HEK293 (cell line): ENCODE measurements around the gene STK39.

ENCODE experiments used
- CTCF ChIA-PET: fragments of 350-600 bp; formaldehyde crosslinking; extraction: SDS; loops from one replicate; lab custom pipeline; 2021; ENCODE audit warnings: antibody characterized with exemption; lab: Yijun Ruan, JAX
- POLR2A ChIA-PET: fragments of 300-600 bp; formaldehyde crosslinking; extraction: SDS; loops from one replicate; lab custom pipeline; 2020; ENCODE audit warnings: antibody characterized with exemption, inconsistent platforms; lab: Yijun Ruan, JAX
- H3K27ac ChIP-seq: fragments of 200-500 bp; sonication (Bioruptor generic); 2 replicates; pipeline ENCODE4 v1.5.1; 2014; ENCODE audit warnings: low read depth, low read length, control low read depth, inconsistent platforms; ENCODE audit errors: extremely low read depth
- H3K36me3 ChIP-seq, 2 experiments: fragments of 200-500 bp in 1 of 2; sonication (Bioruptor generic) in 1 of 2; 1 replicate in 1 of 2; 2 replicates in 1 of 2; pipeline ENCODE4 v1.5.1; 2014 to 2017; ENCODE audit warnings: inconsistent platforms in 2 of 2, low read length in 2 of 2; ENCODE audit not compliant: control insufficient read depth in 2 of 2, insufficient read depth in 1 of 2
- H3K4me1 ChIP-seq: fragments of 200-500 bp; sonication (Bioruptor generic); 2 replicates; pipeline ENCODE4 v1.5.1; 2014; ENCODE audit warnings: mild to moderate bottlenecking, low read length, inconsistent platforms; ENCODE audit not compliant: control insufficient read depth, insufficient read depth
- H3K4me3 ChIP-seq: 2 replicates; pipeline ENCODE4 v1.5.1; 2011; ENCODE audit warnings: low read depth, mild to moderate bottlenecking, control low read depth, low read length, moderate library complexity
- H3K9me3 ChIP-seq: fragments of 200-500 bp; sonication (Bioruptor generic); 2 replicates; pipeline ENCODE4 v1.5.1; 2014; ENCODE audit warnings: low read depth, low read length, inconsistent platforms; ENCODE audit not compliant: control insufficient read depth, insufficient read depth
- KLF17 ChIP-seq: fragments of 450-650 bp; formaldehyde crosslinking; IDR thresholded peaks from 2 replicates; pipeline ENCODE4 v1.5.1; 2016; ENCODE audit warnings: missing biosample characterization, missing genetic modification characterization
- MZF1 ChIP-seq: fragments of 450-650 bp; formaldehyde crosslinking; IDR thresholded peaks from 2 replicates; pipeline ENCODE4 v1.5.1; 2017; ENCODE audit warnings: missing biosample characterization, missing genetic modification characterization, borderline replicate concordance
- SP2 ChIP-seq: fragments of 450-650 bp; formaldehyde crosslinking; IDR thresholded peaks from 2 replicates; pipeline ENCODE4 v1.5.1; 2016; ENCODE audit warnings: missing biosample characterization, missing genetic modification characterization
- ZBTB21 ChIP-seq: fragments of 450-650 bp; formaldehyde crosslinking; IDR thresholded peaks from 2 replicates; pipeline ENCODE4 v1.5.1; 2017; ENCODE audit warnings: missing biosample characterization, missing genetic modification characterization
- ZBTB44 ChIP-seq: fragments of 450-650 bp; IDR thresholded peaks from 2 replicates; pipeline ENCODE4 v1.5.1; 2018; ENCODE audit warnings: missing biosample characterization, mild to moderate bottlenecking, missing genetic modification characterization
- ZIC2 ChIP-seq: fragments of 450-650 bp; formaldehyde crosslinking; IDR thresholded peaks from 2 replicates; pipeline ENCODE4 v1.5.1; 2016; ENCODE audit warnings: missing biosample characterization, missing genetic modification characterization
- ZNF239 ChIP-seq: fragments of 450-650 bp; formaldehyde crosslinking; IDR thresholded peaks from 2 replicates; pipeline ENCODE4 v1.5.1; 2016; ENCODE audit warnings: missing biosample characterization, missing genetic modification characterization
- ZNF248 ChIP-seq: fragments of 450-650 bp; formaldehyde crosslinking; IDR thresholded peaks from 2 replicates; pipeline ENCODE4 v1.5.1; 2017; ENCODE audit warnings: missing biosample characterization, missing genetic modification characterization
- ZNF266 ChIP-seq: fragments of 450-650 bp; formaldehyde crosslinking; IDR thresholded peaks from 2 replicates; pipeline ENCODE4 v1.5.1; 2016; ENCODE audit warnings: missing biosample characterization, missing genetic modification characterization, low read depth
- ZNF280D ChIP-seq: fragments of 450-650 bp; formaldehyde crosslinking; IDR thresholded peaks from 2 replicates; pipeline ENCODE4 v1.5.1; 2016; ENCODE audit warnings: missing biosample characterization, missing genetic modification characterization
- ZNF292 ChIP-seq: fragments of 450-650 bp; formaldehyde crosslinking; IDR thresholded peaks from 2 replicates; pipeline ENCODE4 v1.5.1; 2016; ENCODE audit warnings: low read depth, missing biosample characterization, missing genetic modification characterization, borderline replicate concordance
- ZNF391 ChIP-seq: fragments of 450-650 bp; formaldehyde crosslinking; IDR thresholded peaks from 2 replicates; pipeline ENCODE4 v1.5.1; 2016; ENCODE audit warnings: low read depth, missing biosample characterization, missing genetic modification characterization, borderline replicate concordance
- ZNF394 ChIP-seq: fragments of 450-650 bp; formaldehyde crosslinking; IDR thresholded peaks from 2 replicates; pipeline ENCODE4 v1.5.1; 2016; ENCODE audit warnings: missing biosample characterization, missing genetic modification characterization, mild to moderate bottlenecking, moderate library complexity, borderline replicate concordance
- ZNF426 ChIP-seq: fragments of 450-650 bp; formaldehyde crosslinking; IDR thresholded peaks from 2 replicates; pipeline ENCODE4 v1.5.1; 2017; ENCODE audit warnings: missing biosample characterization, missing genetic modification characterization, mild to moderate bottlenecking, inconsistent platforms, moderate library complexity
- ZNF510 ChIP-seq: fragments of 450-650 bp; formaldehyde crosslinking; IDR thresholded peaks from 2 replicates; pipeline ENCODE4 v1.5.1; 2018; ENCODE audit warnings: mild to moderate bottlenecking, missing genetic modification characterization, missing biosample characterization; ENCODE audit not compliant: insufficient replicate concordance
- ZNF514 ChIP-seq: fragments of 450-650 bp; formaldehyde crosslinking; IDR thresholded peaks from 2 replicates; pipeline ENCODE4 v1.5.1; 2016; ENCODE audit warnings: missing biosample characterization, missing genetic modification characterization
- ZNF544 ChIP-seq: fragments of 450-650 bp; formaldehyde crosslinking; IDR thresholded peaks from 2 replicates; pipeline ENCODE4 v1.5.0; 2017; ENCODE audit warnings: missing biosample characterization, missing genetic modification characterization
- ZNF549 ChIP-seq: fragments of 450-650 bp; IDR thresholded peaks from 2 replicates; pipeline ENCODE4 v1.5.1; 2018; ENCODE audit warnings: missing biosample characterization, missing genetic modification characterization, mild to moderate bottlenecking, inconsistent platforms, moderate library complexity
- ZSCAN16 ChIP-seq: fragments of 450-650 bp; formaldehyde crosslinking; IDR thresholded peaks from 2 replicates; pipeline ENCODE4 v1.5.1; 2016; ENCODE audit warnings: missing biosample characterization, missing genetic modification characterization
- TF ChIP-seq, protein P1 (sequence below): fragments of 450-650 bp; formaldehyde crosslinking; IDR thresholded peaks from 2 replicates; pipeline ENCODE4 v1.5.1; 2017; ENCODE audit warnings: missing biosample characterization, mild to moderate bottlenecking, missing genetic modification characterization, moderate library complexity

STK39 gene

GRCh38 chr2:167962436-167963226 lies 284.8 kb downstream of the STK39 start:
- Histone ChIP-seq H3K27ac (no peak overlapping the region), H3K4me1 (no peaks in the 10 kb centered on the region), H3K4me3 (no peak overlapping the region), H3K36me3 (peaks cover 0 to 6% of the 10 kb centered on the region in 2 experiments; a peak in 1 of 3 replicates)
- POLR2A ChIA-PET: no interaction called here
- CTCF ChIA-PET: no interaction called here
- TF ChIP-seq ZIC2 (tag by site-specific recombination): no peak
- TF ChIP-seq ZNF266 (tag by site-specific recombination): no peak
- TF ChIP-seq ZNF391 (tag by site-specific recombination): no peak
- TF ChIP-seq ZNF549 (tag by site-specific recombination): no peak
- TF ChIP-seq ZSCAN16 (tag by site-specific recombination): no peak
- TF ChIP-seq KLF17 (tag by site-specific recombination): no peak
- TF ChIP-seq, all 188 proteins: peak for 0
- no peaks in the 10 kb centered on the region for H3K9me3 ChIP-seq

DNA sequence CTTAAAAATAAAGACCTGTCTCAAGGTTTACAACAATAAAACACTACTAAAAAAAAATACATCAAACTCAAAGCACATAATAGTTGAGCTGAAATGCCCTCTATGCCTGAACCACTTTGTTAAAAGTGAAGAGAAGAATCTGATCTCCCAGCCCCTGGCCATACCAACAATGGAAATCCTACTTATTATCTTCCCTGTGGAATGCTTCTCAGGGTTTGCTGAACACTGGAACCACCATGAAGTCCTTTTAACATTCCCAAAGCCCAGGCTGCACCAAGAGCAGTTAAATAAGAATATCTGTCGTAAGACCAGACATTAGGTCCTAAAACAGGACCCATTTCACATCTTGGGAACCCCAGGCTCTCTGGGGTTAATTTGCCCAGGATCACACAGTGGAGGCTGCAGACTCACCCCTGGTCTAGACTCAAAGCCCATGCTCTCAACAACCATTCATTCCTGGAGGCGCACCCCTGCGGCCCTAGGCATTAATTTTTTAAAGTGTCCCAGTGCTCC lies 285.8 kb downstream of the STK39 start:
- Histone ChIP-seq H3K4me1 (no peaks in the 10 kb centered on the region), H3K4me3 (no peak overlapping the region), H3K27ac (no peak overlapping the region), H3K9me3 (no peaks in the 10 kb centered on the region), H3K36me3 (peaks cover 0 to 6% of the 10 kb centered on the region in 2 experiments; a peak in 1 of 3 replicates)
- TF ChIP-seq MZF1 (tag by site-specific recombination): no peak
- TF ChIP-seq ZNF239 (tag by site-specific recombination): no peak
- no peak for TF ChIP-seq ZNF292 (tag by site-specific recombination)
- TF ChIP-seq, all 188 proteins: peak for 0
- POLR2A ChIA-PET: no interaction called here
- CTCF ChIA-PET: interaction anchor here (1.1 kb wide), 1 partner anchor 11 kb away, joined by 4 read pairs; no protein-coding TSS in a partner anchor

DNA sequence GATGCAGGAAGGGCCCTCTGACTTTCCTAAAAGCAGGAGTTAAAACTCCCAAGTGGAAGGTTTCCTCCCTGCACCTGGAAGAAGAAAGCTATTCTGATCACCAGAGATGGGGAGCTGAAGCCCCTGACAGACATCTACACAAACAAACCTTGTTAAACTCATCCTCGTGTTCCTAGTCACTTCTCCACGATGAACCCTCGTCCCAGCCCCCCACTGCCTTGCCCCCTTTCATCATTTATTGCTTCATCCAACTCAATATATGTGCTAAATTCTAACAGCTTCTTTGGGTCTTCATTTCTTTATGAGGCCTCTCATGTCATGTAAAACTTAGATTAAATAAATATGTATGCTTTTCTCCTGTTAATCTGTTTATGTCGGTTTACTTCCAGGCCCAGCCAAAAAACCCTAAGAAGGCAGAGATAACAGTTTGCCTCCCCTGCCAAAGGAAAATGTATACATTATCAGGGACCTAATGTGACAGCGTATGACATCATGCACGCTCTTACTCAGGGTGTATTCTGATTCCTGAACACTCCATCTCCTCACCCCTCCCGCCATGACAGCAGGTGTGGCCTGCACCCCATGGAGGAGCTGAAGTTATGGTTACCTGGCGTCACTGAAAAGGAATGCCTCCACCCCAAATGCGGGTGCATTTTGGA lies 287.2 kb downstream of the STK39 start:
- no peaks in the 10 kb centered on the region for H3K9me3 ChIP-seq
- peaks cover 0 to 6% of the 10 kb centered on the region in 2 experiments; a peak in 1 of 3 replicates for H3K36me3 ChIP-seq
- no peak overlapping the region for H3K27ac ChIP-seq
- ChIA-PET CTCF (no interaction called here), POLR2A (no interaction called here)
- H3K4me1 ChIP-seq: no peaks in the 10 kb centered on the region
- H3K4me3 ChIP-seq: no peak overlapping the region
- TF ChIP-seq ZNF248 (tag by site-specific recombination) (no peak), ZBTB21 (tag by site-specific recombination) (no peak), ZNF544 (tag by site-specific recombination) (no peak), ZNF394 (tag by site-specific recombination) (no peak), SP2 (no peak), ZNF426 (tag by site-specific recombination) (no peak), ZNF280D (tag by site-specific recombination) (no peak), ZNF510 (tag by site-specific recombination) (no peak), ZNF514 (no peak), ZBTB44 (tag by site-specific recombination) (no peak)
- TF ChIP-seq, protein P1, sequence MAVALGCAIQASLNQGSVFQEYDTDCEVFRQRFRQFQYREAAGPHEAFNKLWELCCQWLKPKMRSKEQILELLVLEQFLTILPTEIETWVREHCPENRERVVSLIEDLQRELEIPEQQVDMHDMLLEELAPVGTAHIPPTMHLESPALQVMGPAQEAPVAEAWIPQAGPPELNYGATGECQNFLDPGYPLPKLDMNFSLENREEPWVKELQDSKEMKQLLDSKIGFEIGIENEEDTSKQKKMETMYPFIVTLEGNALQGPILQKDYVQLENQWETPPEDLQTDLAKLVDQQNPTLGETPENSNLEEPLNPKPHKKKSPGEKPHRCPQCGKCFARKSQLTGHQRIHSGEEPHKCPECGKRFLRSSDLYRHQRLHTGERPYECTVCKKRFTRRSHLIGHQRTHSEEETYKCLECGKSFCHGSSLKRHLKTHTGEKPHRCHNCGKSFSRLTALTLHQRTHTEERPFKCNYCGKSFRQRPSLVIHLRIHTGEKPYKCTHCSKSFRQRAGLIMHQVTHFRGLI: no peak
